Inflammatory macrophage (primary cell): Measurements from ENCODE around the gene SIGLECL1.

ENCODE experiments used
- DNase-seq, 2 donors: peaks; one replicate each; pipeline ENCODE4 v3.0.0-alpha.2; 2020 to 2022
- total RNA-seq, 18 experiments: gene quantifications; one replicate each; lab custom pipeline; 2026; ENCODE audit warnings: mixed read lengths in 6 of 18, inconsistent platforms in 2 of 18; lab: John Stamatoyannopoulos, UW

SIGLECL1 gene
- 0 to 0.11 (median 0) reads per million in 18 experiments for total RNA-seq

DNA sequence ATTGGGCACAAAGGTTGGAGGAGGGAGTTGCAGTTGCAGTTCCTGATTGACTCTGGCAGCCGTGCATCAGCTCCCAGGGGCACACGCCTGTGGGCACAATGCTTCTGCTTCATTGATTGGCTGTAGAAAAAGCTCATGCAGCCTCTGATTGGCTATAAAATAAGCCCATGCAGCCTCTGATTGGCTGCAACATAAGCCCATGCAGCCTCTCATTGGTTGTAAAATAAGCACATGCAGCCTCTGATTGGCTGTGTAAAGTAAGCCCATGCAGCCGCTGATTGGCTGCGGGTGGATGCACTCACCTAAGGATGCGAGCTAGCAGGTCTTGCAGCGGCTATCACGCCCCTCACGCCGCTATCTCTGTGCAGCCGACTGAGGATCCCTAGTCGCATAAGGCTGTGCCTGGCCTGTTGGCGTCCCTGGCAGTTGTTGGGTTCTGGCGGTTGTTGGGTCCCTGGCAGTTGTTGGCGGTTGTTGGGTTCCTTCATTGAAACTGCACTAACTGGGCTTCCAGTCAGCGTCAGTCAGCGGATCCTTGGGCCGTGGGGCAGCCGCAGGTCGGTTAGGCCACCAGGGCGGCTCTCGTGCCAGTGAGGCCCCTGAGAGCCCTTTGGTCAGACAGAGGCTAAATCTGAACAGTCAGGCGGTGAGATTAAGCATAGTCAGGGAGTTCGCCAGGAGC lies at the start of gene SIGLECL1:
Gene SIGLECL1, plus strand, starts transcription at position 295 of the 682 bp plus-strand sequence. CDS start 12,993 bp downstream, outside the sequence.
- no peak for DNase-seq

DNA sequence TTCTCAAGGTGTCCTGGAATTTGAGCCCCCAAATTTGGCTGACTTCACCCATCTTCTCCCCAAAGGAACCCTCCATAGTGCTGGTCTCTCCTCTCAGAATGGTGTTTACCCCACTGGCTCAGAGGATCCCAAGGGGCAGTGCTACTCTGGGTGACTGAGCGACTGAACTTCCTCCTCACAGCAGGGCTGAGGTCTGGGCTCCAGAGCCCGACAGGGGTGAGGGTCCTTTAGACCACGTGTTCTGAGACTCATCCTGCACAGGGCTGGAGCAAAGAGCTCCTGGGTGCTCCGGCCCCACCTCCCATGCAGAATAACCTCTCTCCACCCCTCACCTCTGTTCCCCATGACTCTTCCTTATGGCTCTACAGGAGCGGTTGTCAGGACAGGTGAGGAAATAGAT lies 49.2 kb upstream of the SIGLECL1 start:
- no peak for DNase-seq

DNA sequence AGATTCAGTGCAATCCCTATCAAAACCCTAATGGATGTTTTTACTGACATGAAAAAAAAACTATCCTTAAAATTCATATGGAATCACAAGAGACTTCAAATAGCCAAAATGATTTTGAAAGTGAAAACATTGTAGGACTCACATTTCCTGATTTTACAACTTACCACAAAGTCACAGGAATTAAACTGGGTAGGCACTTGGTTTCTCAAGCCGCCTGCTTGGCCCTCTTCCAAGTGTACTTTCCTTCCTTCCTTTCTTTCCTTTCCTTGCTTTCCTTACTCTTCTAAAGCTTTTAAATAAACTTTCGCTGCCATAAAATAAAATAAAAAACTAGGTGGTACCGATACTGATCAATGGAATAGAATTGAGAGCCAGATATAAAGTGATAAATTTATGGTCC lies 47.0 kb upstream of the SIGLECL1 start:
- DNase-seq = peak; percentile 44 to 57

DNA sequence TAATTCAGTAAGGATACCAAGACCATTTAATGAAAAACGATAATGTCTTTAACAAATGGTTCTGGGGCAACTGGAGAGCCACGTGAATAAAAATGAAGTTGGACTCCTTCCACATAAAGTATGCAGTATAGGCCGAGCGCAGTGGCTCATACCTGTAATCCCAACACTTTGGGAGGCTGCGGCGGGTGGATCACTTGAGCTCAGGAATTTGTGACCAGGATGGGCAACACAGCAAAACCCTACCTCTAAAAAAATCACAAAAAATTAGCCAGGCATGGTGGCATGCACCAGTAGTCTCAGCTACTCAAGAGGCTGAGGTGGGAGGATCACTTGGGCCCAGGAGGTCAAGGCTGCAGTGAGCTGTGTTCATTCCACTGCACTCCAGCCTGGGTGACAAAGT lies 46.6 kb upstream of the SIGLECL1 start:
- DNase-seq = no peak

DNA sequence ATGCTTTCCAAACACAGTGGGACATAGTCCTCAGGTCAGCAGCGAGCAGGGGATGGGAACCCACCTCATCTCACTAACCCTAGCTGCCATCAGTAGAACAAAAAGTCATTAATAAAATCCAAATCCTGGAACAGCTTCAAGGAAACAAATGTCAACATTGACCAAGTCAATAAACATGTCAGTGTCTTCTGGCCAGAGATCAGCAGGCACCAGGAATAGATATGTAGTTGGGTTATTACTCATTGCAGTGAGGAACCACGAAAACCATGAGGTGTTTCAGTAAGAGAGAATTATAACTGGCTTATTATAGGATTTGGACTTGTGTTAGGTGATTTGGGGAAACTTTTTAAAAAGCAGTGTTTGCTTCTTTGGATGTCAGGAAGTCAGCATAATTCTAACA lies 43.1 kb upstream of the SIGLECL1 start:
- DNase-seq = no peak

DNA sequence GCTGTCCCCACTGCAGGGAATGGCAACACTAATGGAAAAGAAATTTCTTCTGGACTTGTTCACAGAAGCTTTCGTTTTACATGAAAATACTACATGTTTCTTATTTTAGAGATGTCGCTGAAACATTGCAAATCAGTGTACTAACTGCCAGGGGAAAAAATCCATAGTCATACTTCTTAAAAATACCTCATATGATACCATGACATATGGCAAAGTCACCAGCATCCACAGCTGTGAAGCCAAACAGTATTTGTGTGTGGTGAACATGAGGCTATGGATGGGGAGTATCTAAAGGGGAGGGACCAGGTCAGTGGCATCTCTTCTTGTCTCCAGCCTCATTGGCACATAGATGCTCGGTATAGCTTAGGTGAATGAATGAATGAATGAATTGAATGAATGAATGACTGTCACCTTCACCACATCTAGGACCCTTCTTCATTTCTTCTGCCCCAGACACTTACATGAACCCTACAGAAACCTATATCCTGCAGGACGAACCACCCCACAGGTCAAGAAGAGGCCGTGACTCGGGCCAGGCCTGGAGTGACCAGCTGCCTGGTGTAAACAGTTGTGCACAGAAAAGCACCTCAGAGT lies 40.6 kb upstream of the SIGLECL1 start:
- DNase-seq = no peak

DNA sequence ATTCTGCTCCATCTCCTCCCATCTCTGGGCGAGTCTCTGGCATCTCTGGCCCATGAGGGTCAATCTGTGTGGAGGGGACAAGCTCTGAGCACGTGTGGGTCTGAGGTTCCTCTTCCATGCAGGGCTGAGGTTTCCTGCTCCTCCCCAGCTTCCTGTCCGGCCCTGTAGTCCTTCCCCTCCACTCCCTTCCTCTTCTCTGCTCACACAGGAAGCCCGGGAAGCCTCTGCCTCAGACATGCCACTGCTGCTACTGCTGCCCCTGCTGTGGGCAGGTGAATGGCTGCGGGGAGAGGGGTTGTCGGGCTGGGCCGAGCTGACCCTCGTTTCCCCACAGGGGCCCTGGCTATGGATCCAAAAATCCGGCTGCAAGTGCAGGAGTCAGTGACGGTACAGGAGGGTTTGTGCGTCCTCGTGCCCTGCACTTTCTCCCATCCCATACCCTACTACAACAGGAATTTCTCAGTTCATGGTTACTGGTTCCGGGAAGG lies 40.0 kb upstream of the SIGLECL1 start:
- peak; percentile 82 to 85 for DNase-seq

DNA sequence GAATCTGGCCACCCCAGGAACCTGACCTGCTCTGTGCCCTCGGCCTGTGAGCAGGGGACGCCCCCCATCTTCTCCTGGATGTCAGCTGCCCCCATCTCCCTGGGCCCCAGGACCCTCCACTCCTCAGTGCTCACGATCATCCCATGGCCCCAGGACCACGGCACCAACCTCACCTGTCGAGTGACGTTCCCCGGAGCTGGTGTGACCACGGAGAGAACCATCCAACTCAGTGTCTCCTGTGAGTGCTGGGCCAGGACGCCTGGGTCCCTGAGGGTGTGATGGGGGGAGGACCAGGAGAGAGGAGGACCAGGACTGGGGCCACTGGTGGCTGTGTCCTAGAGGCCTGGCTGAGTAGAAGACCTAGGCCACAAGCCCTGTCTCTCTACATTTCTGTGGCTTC lies 39.0 kb upstream of the SIGLECL1 start:
- no peak for DNase-seq

DNA sequence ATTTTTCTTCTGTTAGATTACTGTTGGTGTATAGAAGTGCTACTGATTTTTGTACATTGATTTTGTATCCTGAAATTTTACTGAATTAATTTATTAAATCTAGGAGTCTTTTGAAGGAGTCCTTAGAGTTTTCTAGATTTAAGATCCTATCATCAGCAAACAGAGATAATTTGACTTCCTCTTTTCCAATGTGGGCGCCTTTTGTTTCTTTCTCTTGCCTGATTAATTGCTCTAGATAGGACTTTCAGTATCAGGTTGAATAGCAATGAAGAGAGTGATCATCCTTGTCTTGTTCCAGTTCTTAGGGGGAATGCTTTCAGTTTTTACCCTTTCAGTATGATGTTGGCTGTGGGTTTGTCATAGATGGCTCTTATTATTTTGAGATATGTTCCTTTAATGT lies 31.6 kb upstream of the SIGLECL1 start:
- DNase-seq = peak in 1 of 2 donors; percentile 19

DNA sequence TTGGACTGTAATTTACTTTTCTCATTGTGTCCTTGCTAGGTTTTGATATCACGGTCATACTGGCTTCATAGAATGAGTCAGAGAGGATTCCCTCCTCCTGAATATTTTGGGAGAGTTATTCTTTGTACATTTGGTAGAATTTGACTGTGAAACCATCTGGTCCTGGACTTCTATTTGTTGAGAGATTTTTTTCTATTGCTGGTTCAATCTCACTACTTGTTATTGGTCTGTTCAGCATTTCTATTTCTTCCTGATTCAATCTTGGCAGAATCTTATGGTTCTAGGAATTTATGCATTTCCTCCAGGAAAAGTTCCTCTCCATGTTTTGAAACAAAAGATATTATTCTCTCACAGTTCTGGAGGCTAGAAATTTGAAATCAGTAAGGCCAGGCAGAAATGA lies 30.9 kb upstream of the SIGLECL1 start:
- no peak for DNase-seq

DNA sequence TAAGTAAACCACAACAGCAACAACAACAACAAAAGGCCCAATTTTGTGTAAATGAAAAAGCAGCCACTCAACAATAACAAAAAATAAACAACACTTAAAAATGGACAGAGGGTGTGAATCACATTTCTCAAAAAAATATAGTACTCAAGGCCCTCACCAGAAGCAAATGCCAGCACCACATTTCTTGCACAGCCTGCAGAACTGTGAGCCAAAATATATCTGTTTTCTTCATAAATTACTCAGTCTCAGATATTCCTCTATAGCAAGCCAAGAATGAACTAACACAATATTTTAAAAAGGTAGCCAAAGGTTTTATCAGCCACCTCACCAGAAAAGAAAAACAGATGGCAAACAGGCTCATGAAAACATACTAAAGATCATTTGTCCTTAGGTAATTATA lies 29.9 kb upstream of the SIGLECL1 start:
- DNase-seq = no peak

DNA sequence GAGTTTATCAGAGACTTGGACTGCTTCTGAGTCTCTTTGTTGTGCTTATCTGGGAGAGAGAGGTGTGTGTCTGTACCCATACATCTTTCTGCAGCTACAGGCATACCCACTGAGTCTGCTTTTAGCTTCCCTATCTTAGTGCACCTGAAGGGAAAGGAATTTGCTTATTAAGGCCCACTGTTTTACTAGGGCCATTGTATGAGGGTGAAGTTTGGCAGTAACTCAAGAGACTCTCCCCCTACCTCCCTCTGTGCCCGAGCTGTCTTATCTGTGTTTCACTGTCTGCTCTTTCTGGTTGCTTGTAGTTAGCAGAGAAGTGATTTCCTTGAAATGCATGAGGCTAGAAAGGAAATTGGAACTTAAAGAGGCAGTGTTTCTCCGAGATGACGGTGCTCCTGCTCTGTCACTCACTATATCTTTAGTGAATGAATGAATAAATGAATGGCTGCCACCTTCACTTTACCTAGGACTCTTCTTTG lies 26.7 kb upstream of the SIGLECL1 start:
- DNase-seq = no peak

DNA sequence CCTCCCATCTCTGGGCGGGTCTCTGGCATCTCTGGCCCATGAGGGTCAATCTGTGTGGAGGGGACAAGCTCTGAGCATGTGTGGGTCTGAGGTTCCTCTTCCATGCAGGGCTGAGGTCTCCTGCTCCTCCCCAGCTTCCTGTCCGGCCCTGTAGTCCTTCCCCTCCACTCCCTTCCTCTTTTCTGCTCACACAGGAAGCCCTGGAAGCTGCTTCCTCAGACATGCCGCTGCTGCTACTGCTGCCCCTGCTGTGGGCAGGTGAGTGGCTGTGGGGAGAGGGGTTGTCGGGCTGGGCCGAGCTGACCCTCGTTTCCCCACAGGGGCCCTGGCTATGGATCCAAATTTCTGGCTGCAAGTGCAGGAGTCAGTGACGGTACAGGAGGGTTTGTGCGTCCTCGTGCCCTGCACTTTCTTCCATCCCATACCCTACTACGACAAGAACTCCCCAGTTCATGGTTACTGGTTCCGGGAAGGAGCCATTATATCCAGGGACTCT lies 25.9 kb upstream of the SIGLECL1 start, which contains the start of gene CD33:
Gene CD33, plus strand, starts transcription at position 183 of the 496 bp plus-strand sequence. Its CDS starts 39 bp downstream, at position 222.
- DNase-seq = peak; percentile 84 to 85

DNA sequence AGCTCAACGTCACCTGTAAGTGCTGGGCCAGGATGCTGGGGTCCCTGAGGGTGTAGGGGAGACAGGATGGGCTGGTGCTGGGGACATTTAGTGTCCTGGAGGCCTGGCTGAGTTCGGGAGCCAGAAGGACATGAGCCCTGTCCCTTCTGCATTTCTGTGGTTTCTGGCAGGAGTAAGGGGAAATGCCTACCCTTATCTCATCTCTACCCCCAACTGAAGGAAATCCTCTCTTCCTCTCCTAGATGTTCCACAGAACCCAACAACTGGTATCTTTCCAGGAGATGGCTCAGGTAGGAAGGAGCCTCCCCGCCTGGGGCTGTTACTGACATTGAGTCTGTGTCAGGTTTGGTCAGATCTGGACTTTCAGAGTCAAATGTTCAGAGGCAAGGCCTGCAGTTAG lies 24.8 kb upstream of the SIGLECL1 start:
- peak in 1 of 2 donors; percentile 19 for DNase-seq

DNA sequence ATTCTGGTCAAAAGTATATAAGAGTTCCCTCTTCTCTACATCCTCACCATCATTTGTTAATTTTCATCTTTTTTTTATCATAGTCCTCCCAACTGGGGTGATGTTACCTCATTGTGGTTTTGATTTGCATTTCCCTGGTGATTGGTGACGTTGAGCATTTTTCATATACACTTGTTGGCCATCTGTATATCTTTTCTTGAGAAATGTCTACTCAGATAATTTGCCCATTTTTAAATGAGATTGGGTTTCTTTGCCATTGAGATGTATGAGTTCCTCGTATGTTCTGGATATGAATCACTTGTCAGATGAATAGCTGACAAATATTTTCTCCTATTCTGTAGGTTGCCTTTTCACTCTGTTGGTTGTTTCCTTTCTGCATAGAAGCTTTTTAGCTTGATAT lies 23.6 kb upstream of the SIGLECL1 start:
- no peak for DNase-seq

DNA sequence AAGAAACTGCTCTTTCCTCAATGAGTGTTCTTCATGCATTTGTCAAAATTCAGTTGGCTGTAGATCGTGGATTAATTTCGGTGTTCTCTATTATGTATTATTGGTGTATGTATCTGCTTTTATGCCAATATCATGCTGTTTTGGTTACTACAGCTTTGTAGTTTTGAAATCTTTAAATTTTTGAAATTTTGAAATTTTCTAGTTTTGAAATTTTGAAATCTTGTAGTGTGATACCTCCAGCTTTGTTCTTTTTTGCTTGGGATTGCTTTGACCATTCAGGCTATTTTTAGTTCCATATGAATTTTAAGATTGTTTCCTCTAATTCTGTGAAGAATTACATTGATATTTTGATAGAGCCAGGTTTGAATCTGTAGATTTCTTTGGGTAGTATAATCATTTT lies 22.9 kb upstream of the SIGLECL1 start:
- DNase-seq = no peak

DNA sequence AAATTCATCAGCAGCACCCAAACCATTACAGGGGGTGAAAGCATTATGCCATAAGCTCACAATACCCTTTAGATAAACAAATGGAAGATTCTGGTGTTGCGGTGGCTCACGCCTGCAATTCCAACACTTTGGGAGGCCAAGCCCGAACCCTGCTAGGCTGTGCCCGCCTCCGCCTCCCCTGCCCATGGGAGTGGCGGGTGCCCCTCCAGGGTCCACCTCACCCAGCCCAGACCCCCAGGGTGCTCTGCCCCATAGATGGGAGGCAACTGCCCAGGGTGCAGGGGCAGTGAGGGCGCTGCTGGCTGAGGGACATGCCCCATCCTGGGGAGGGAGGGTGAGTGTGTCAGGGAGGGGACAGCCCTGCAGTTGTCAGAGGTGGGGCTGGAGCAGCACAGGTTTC lies 10.0 kb upstream of the SIGLECL1 start:
- no peak for DNase-seq

DNA sequence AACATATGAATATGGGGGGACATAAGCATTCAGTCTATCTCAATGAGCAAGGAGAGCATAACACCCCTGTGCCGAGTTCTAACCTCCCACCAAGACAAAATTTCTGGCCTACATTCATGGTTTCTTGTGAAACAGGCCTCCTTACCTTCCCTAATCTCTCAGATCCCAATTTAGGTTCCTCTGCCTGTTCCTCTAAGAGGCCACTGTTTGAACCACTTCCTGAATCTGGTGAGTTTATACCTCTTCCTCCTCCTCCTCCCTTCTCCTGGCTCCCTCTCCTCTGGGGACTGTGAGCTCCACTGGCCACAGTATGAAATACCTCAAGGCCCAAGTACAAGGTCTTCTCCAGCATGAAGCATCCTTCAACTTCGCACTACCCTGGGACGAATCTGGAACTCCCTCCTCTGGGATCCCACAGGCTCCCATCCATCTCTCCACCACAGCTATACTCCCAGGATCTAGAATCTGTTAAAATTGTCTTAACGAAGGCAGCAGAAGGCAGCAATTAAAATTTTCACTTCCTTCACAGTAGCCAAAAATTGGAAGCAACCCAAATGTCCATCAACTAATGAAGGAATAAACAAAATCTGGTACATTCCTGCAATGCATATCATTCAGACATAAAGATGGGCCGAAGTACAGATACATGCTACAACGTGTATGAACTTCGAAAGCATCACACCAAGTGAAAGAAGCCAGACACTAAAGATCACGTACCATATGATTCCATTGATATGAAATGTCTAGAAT lies 7.8 kb upstream of the SIGLECL1 start:
- peak; percentile 9 to 26 for DNase-seq

DNA sequence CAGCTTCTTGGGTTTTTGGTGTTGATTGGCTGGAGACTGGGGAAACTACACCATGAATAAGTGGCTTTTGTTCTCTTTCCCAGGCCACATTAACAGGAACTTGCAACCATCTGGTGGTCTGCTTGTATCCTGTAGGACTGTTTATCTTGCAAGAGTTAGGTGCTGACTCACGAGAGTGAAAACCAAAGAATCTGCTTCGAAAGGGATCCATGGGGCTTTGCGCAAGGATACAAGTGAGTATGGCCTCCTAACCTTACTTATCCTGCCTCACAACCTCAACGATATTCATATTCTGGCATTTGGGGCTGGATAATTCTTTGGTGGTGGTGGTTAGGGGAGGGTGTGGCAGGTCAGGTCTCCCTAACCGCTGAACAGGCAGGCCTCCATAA lies 4.7 kb upstream of the SIGLECL1 start:
- DNase-seq = peak; percentile 67 to 74

DNA sequence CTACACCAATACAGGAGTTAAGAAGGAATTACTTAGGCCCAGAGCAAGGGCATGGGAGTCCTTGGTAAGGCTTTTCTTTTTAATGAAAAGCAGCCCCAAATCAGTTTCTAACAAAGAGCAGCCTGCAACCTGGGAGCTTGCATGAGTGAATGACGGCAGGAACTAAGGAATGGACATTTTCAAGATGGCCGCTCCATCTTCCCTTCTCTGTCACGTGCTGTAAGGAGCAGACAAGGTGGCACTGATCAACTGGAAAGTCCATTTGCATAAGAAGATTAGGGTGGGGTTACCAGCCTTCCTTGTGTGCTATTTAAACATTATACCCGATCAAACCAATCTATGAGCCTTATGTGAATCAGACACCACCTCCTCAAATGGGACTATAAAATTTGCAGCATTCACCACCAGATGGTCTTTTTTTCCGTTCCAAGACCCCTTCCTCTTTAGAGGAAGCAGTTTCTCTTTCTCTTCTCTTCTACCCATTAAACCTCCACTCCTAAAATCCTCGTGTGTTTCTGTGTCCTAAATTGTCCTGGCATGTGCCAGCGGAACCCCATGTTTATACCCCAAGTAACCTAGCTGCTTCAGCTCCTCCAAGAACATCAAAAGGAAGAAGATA lies 2.8 kb upstream of the SIGLECL1 start:
- DNase-seq = no peak

DNA sequence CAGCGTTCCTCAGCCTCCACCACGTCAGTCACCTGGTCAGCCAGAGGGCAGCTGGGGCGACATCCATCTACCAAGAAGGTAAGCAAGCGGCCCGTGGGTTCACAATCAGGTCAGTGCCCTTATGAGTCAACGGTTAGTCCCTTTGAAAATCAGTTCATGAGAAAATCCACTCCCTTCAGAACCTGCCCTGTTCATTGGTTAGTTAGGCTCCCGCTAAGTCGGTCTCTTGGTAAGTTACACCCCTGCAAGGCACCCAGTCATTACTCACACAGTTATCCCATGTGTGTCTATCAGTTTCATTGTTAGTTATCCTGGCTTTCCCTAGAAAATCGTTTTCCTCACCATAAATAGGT lies 564 bp downstream of the SIGLECL1 start:
- DNase-seq = no peak

DNA sequence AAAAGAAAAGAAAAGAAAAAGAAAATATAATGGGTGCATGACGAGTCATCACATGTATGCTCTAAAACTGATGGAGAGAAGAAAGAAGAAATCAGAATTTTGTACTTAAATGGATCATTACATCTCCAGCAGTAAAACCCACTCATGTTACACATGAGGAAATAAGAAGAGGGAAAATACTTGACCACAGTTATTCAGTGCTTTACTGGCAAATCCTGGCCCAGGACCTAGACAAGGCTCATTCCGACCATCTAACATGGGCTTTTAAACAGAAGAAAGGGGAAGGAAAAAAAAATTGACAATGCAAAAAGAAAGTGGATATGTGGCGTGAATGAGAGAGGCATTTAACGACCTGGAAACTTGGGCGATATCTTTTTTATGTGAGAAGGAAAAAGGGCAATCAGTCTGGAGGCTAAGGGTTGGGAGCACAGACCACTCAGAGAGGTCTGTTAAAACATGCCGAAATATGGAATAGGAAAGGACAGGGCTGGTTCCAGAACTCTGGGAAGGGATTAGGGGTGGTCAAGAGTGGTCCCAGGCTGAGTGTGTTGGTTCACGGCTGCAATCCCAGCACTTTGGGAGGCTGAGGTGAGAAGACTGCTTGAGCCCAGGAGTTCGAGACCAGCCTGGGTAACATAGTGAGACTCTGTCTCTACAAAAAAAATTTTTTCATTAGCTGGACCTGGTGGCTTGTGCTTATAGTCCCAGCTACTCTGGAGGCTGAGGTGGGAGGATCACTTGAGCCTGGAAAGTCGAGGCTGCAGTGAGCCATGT lies 1.6 kb downstream of the SIGLECL1 start:
- DNase-seq = no peak
